Kidney (tissue), 14 donors: ENCODE measurements around the gene SEC11A. TPM values are rescaled to one million over a fixed set of nuclear protein-coding genes. Genes with fewer than 3 reads are reported as not detected.

Source experiments
- DNase-seq, 5 donors: peaks; one replicate each; pipeline ENCODE4 v3.0.0-alpha.2; 2013 to 2020
- FAIRE-seq: peaks from 2 replicates; lab custom pipeline; 2012; peaks lifted over from hg19 to GRCh38; lab: Jason Lieb, UNC
- H3K27ac ChIP-seq, 2 donors: one replicate each; pipeline ENCODE4 v1.7.0; 2013; ENCODE audit warnings: low read depth in 2 of 2, low read length in 2 of 2, inconsistent platforms in 1 of 2
- H3K27me3 ChIP-seq: one replicate; pipeline ENCODE4 v1.7.1; 2013; ENCODE audit warnings: low read length, inconsistent platforms; ENCODE audit not compliant: control insufficient read depth, insufficient read depth
- H3K36me3 ChIP-seq, 3 donors: one replicate each; pipeline versions ENCODE4 v1.7.0 to v1.7.1; 2013; ENCODE audit warnings: low read length in 3 of 3, control low read depth in 1 of 3, inconsistent platforms in 1 of 3; ENCODE audit not compliant: insufficient read depth in 3 of 3, control insufficient read depth in 2 of 3
- H3K4me1 ChIP-seq, 3 donors: one replicate each; pipeline versions ENCODE4 v1.7.0 to v1.7.1; 2013; ENCODE audit warnings: low read length in 3 of 3, inconsistent platforms in 1 of 3, low read depth in 1 of 3; ENCODE audit not compliant: control insufficient read depth in 2 of 3, insufficient read depth in 2 of 3
- H3K4me3 ChIP-seq, 3 donors: one replicate each; pipeline versions ENCODE4 v1.7.0 to v1.8.1; 2013; ENCODE audit warnings: low read length in 3 of 3, control low read depth in 1 of 3, inconsistent platforms in 1 of 3
- H3K9ac ChIP-seq, 3 donors: one replicate each; pipeline versions ENCODE4 v1.7.0 to v1.7.1; 2013; ENCODE audit warnings: low read length in 3 of 3, control low read depth in 1 of 3, inconsistent platforms in 1 of 3
- H3K9me3 ChIP-seq, 3 donors: one replicate each; pipeline versions ENCODE4 v1.7.0 to v1.7.1; 2013; ENCODE audit warnings: low read length in 3 of 3, control low read depth in 1 of 3, inconsistent platforms in 1 of 3; ENCODE audit not compliant: control insufficient read depth in 2 of 3, insufficient read depth in 1 of 3
- intact Hi-C: fragments of 100-400 bp; cut with DNase I; formaldehyde crosslinking; loops from one replicate; pipeline ENCODE4 v1.11.1; 2022
- polyA plus RNA-seq: library from polyadenylated mRNA; stranded (reverse); fragments of 350-450 nt; fragmentation: Illumina TruSeq; extraction: RNeasy Lipid Tissue Mini Kit (QIAGEN cat#74804); gene quantifications from one replicate; pipeline ENCODE4 v1.2.3, GENCODE V29; 2014; ENCODE audit warnings: low read depth, low replicate concordance; ENCODE audit not compliant: insufficient read depth
- total RNA-seq: library from RNA; stranded (reverse); fragmentation: NEBNext Ultra II Directional; extraction: Animal tissue kit (Norgen Biotek cat#: 25700); gene quantifications from one replicate; pipeline ENCODE4 v1.2.1, GENCODE V29; 2021
- TF ChIP-seq, protein P1 (sequence below): IDR thresholded peaks from 3 replicates; pipeline ENCODE4 v1.5.1; 2012; ENCODE audit warnings: mild to moderate bottlenecking, moderate library complexity, borderline replicate concordance; ENCODE audit not compliant: insufficient read depth; ENCODE audit errors: extremely low read depth
- donor health status: control.
- donor health status: control.
- donor health status: control.
- donor health status: control.
- donor health status: control.
- donor health status: DM: yes; HTN: yes; CAD: no.
- donor health status: Normal renal cell carcinoma (clear cell type).

SEC11A gene
- total and polyA plus RNA-seq, 2 donors from 2014 or later = 147 to 161 TPM

DNA sequence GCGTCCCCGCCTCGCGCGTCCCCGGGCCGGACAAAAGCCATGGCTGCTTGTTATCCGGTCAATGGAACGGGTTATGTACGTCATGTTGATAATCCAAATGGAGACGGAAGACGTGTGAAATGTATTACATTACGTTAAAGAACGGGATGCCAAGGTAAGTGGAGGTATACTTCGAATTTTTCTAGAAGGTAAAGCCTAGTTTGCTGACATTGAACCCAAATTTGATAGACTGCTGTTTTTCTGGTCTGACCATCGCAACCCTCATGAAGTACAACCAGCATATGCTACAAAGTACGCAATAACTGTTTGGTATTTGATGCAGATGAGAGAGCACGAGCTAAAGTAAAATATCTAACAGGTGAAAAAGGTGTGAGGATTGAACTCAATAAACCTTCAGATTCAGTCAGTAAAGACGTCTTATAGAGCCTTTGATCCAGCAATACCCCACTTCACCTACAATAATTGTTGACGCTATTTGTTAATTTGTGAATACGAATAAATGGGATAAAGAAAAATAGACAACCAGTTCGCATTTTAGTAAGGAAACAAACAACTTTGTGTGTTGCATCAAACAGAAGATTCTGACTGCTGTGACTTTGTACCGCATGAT lies 81.6 kb downstream of the SEC11A start:
- no peaks in the 10 kb centered on the region for H3K9me3 ChIP-seq
- H3K4me1 ChIP-seq = peaks cover 4 to 13% (median 7%) of the 10 kb centered on the region in 3 donors
- FAIRE-seq (no peak), DNase-seq (no peak)
- H3K4me3 ChIP-seq = peak overlapping the region; percentile 54 to 77 (median 68)
- peak overlapping the region; percentile 45 to 85 (median 48) for H3K9ac ChIP-seq
- intact Hi-C loops = no loop called here
- H3K36me3 ChIP-seq = peaks cover 1 to 16% (median 3%) of the 10 kb centered on the region in 3 donors
- TF ChIP-seq, protein P1, sequence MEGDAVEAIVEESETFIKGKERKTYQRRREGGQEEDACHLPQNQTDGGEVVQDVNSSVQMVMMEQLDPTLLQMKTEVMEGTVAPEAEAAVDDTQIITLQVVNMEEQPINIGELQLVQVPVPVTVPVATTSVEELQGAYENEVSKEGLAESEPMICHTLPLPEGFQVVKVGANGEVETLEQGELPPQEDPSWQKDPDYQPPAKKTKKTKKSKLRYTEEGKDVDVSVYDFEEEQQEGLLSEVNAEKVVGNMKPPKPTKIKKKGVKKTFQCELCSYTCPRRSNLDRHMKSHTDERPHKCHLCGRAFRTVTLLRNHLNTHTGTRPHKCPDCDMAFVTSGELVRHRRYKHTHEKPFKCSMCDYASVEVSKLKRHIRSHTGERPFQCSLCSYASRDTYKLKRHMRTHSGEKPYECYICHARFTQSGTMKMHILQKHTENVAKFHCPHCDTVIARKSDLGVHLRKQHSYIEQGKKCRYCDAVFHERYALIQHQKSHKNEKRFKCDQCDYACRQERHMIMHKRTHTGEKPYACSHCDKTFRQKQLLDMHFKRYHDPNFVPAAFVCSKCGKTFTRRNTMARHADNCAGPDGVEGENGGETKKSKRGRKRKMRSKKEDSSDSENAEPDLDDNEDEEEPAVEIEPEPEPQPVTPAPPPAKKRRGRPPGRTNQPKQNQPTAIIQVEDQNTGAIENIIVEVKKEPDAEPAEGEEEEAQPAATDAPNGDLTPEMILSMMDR = no peak
- H3K27me3 ChIP-seq = no peaks in the 10 kb centered on the region
- peak overlapping the region; percentile 92 to 95 for H3K27ac ChIP-seq

DNA sequence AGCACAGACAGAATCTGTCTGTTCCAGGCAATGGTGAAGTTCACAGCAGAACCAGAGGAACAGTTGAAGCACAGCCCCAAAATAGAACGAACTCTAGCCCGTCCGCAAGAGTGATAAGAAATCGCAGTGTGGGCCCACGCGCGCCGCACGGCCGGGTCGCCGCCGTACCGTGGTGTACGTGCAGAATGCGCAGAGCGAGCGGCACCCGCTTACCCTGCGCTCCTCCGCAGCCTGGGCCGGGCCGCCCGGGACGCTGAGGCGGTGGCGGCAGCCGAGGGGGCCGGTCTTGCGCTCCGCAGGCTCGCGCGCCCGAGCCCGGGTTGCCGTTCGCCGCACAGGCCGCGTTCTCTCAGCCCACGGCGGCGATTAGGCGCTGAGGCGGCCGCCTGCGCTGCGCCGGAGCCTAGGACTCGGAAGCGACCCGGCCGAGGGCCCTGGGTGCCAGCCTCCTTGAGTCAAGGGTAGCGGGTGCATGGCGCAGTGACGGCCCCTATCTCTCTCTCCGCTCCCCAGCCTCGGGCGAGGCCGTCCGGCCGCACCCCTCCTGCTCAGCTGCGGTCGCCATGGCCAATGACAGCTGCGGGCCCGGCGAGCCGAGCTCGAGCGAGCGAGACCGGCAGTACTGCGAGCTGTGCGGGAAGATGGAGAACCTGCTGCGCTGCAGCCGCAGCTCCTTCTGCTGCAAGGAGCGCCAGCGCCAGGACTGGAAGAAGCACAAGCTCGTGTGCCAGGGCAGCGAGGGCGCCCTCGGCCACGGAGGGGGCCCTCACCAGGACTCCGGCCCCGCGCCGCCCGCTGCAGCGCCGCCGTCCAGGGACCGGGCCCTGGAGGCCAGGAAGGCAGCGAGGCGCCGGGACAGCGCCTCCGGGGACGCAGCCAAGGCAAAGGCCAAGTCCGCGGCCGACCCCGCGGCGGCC lies 82.4 kb downstream of the SEC11A start:
- H3K9me3 ChIP-seq = no peaks in the 10 kb centered on the region
- FAIRE-seq (no peak), DNase-seq (peak; percentile 76 to 90 (median 85))
- peak overlapping the region; percentile 43 to 85 (median 45) for H3K9ac ChIP-seq
- H3K27me3 ChIP-seq = no peaks in the 10 kb centered on the region
- peaks cover 0 to 8% (median 3%) of the 10 kb centered on the region in 3 donors for H3K36me3 ChIP-seq
- peak overlapping the region; percentile 92 to 95 for H3K27ac ChIP-seq
- intact Hi-C loops = no loop called here
- H3K4me1 ChIP-seq = peaks cover 4 to 13% (median 7%) of the 10 kb centered on the region in 3 donors
- TF ChIP-seq, protein P1 = no peak
- peak overlapping the region; percentile 61 to 77 (median 68) for H3K4me3 ChIP-seq

DNA sequence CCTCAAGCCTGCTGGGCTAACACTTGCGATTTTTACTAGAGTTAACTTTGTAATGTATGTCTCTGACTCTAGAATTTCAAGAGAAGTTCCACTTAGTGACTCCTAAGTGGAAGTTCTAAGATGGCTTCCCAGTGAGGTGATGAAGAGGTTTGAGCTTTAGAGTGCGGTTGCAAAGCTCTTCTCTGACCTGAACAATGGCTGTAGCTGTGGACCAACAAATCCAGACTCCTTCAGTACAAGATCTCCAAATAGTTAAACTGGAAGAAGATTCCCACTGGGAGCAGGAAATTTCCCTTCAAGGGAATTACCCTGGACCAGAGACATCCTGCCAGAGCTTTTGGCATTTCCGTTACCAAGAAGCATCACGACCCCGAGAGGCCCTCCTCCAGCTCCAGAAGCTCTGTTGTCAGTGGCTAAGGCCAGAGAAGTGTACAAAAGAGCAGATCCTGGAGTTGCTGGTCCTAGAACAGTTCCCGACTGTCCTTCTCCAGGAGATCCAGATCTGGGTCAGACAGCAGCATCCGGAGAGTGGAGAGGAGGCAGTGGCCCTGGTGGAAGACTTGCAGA lies 84.2 kb downstream of the SEC11A start:
- Histone ChIP-seq H3K36me3 (peaks cover 0 to 3% (median 0%) of the 10 kb centered on the region in 3 donors), H3K4me1 (peaks cover 4 to 13% (median 7%) of the 10 kb centered on the region in 3 donors), H3K27me3 (no peaks in the 10 kb centered on the region), H3K27ac (peak overlapping the region; percentile 72 to 89), H3K4me3 (peak overlapping the region; percentile 74 to 90 (median 77)), H3K9ac (peak overlapping the region; percentile 49 to 92 (median 63)), H3K9me3 (no peaks in the 10 kb centered on the region)
- FAIRE-seq = no peak
- TF ChIP-seq, protein P1 = no peak
- intact Hi-C loops = no loop called here
- DNase-seq = no peak
